Retina (tissue), 1 donor: ENCODE measurements around the gene CNTN1.
"Not testable (repeated sequence)": the region's sequence is repeated elsewhere in the genome, so short reads cannot be mapped to it uniquely, and the experiment has no call there.

Source experiments
- DNase-seq: peaks from one replicate; pipeline ENCODE4 v3.0.0-alpha.2; 2016

Gene CNTN1

DNA sequence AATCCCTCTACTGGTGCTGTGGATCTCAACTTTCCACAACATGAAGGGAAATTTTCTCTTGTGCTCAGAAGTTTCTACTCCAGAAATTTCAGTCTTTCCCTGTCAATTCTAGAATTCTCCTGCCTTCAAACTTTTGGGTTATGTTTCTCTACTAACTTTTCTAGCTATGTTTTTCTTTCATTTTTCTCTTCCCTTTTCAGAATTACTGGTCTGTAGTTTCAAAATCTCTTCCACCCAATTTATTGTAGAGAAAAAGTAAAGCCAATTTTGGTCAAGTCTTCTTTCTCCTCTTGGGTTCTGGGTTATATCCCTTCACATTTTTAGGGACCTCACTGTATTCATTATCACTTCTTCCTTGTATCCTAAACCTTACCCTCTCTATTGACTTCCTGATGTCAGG lies 18.9 kb downstream of the CNTN1 start:
- no peak for DNase-seq

DNA sequence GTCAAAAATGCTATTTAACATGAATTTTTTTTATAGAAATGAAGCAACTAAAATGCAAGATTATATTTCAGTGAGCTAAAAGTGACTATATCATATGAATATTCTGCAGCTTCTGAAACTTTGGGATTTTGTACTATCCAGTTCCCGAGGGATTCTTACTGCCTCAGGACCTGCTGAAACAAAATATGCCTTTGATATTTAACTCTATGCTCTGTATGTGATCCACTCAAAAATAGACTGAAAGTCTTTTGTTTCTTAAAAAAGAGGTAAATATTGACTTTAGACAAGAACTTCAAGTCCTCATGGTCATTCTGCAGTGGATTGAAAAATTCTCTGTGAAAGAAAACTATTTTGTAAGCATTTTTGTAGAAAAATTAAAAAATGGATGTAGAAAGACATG lies 22.4 kb downstream of the CNTN1 start:
- DNase-seq: no peak

DNA sequence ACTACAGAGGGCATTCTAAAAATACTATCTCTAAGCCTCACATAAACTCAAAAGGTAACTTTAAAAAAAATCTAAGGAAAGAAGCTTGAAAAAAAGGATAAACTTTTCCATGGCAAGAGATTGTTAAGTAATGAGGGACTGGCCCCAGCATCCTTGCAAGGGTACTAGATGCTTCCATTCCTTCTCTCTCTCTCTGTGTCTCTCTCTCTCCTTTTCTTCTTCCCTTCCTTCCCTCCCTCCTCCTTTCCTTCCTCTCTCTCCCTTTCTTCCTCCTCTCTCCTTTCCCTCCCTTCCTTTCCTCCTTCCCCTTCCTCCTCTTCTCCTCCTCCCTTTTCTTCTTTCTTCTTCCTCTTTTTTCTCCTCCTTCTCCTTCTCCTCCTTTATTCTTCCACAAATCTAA lies 23.8 kb downstream of the CNTN1 start:
- no peak for DNase-seq

DNA sequence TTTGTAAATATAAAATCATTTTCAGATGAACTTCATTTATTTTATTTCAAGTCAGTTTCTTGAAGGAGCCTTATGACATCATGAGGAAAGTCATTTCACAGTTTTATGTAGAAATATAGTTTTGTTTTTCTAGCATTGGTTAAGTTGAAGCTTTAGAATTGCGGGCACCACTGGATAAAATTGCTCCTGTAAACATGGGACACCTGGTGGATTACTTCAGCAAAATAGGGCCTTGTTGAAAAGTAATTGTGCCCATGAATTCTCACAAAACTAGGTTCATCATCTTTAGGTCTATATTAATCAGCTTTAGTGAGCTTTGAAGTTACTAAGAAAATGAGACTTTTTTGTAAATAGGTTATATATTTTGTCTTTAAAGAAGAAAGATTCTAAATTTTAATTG lies 25.3 kb downstream of the CNTN1 start:
- DNase-seq: no peak

DNA sequence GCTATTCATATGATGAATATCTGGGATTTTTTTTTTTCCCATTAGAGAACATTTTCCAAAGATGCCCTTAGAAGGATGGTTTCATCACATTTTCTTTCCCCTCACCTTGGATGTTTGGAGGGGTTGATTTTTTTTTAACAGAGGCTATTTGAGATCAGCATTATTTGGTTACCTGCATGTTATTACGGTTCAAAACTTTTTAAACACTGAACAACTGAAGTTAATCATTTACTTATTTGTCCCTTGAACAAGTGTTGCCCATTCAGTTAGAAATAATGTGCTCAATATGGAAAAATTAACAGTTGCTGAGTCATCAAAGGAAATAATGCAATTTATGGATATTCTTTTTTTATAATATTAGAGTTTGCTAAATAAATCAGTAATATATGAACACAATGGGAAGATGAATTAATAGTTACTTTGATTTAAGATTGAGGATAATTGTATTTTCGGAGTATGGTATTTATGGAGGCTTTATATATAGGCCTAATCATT lies 26.7 kb downstream of the CNTN1 start:
- DNase-seq: no peak

DNA sequence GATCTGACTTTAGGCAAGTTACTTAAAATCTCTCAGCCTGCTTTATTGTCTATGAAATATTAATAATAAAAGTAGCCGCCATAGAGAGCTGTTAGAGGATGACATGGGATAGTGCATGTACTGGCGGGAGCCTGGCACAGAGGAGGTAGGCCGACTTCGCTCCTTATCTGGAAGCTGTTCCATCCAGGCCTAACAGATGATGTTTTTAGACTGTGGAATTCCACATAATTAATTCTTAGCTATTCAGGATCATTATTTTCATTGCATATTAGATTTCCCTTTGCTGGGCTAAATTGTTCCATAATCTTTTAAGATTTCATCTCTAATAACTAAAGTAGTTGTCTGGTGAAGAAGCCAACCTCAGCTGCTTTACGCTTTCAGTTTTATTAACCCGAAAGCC lies 30.8 kb downstream of the CNTN1 start:
- DNase-seq: no peak

DNA sequence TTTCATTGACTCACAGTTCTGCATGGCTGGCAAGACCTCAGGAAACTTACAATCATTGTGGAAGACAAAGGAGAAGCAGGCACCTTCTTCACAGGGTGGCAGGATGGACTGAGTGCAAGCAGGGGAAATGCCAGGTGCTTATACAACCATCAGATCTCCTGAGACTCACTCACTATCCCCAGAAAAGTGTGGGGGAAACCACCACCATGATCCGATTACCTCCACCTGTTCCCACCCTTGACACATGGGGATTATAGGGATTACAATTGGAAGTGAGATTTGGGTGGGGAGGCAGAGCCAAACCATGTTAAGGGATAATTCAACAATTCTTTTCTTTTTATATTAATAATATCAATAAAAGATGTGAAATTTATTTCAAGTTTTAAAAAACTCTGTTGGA lies 34.1 kb downstream of the CNTN1 start:
- DNase-seq: no peak

DNA sequence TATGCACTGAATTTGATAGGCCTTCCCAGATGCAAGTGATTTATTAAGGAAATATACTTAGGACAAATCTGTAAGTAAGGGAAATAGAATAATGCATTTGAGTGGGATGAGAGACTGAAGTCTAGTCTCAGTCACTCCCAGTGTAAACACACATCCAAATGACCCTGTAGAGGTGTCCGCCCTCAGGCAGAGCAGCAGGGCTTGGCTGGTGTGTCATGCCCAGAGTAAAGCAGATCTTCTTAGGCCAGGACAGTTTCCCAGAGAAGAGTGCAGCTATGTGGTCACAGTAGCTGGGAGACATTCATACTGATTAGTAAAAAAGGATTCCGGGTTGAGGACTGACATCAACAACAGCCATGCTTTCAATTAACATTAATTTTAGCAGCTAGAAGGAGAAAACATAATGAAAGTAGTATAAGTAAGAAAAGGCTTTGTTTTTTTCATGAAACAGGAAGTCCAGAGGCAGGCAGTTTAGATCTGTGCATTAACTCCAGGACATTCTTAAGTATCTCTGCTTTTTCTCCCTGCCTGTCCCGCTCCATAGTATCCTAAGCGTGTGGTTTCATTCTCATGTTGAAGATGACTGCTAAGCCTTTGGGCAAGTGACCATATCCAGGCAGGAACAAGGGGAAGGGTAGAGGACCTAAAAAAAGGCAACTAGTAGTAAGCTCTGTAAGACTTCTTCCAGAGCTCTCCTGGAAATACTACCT lies 35.7 kb downstream of the CNTN1 start:
- no peak for DNase-seq

DNA sequence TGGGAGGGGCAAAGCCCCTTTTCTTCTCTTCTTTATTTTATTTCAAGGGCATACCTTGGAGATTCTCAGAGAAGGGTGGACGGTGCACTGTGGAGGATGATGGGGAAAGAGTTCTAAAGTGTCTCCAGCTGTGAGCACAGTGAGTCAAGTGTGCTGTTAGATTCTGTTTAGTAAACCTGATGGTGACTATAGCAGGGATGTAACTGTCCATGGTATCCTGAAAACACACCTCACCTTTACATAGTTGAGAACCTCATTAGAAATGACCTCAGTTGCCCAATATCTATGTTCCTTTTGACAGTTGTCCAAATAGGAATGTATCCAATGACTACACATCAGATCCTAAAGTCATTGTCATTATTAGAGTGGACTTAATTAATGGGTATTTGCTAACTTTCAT lies 38.0 kb downstream of the CNTN1 start:
- no peak for DNase-seq

DNA sequence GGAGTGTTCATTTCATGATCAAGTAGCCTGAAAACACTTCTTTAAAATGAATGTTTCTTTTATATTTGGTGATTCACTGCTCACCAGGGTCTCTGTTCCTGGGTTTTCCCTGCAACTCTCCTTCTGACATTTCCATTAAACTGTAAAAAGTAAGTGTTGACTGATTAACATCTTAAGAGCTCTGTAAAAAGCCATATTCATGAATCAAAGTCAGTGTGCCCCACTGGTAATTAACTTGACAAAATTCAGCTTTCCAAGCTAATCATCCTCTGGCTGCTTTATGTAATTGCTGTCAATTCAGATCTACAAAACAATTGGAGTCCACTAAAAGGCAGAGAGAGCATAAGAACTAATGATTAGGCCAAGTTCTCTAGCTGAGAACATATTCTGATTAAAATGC lies 41.6 kb downstream of the CNTN1 start:
- peak; percentile 60 for DNase-seq

DNA sequence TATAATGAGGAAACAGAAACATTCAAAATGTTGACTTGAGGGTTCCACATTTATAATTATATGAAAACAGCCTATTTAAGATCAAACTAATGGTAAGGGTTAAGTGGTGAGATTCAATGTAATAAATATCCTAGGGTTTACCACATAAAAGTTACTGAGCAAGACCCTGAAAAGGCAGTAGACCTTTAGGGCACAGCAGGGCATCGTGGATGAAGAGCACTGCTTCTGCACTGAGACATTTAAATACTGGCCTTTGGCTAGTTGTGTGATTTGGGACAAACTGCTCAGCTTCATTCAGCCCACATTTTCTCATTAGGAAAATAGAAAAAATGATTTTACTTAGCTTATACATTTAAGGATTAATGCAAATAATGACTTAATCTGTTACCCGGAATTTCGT lies 42.0 kb downstream of the CNTN1 start:
- DNase-seq: no peak

DNA sequence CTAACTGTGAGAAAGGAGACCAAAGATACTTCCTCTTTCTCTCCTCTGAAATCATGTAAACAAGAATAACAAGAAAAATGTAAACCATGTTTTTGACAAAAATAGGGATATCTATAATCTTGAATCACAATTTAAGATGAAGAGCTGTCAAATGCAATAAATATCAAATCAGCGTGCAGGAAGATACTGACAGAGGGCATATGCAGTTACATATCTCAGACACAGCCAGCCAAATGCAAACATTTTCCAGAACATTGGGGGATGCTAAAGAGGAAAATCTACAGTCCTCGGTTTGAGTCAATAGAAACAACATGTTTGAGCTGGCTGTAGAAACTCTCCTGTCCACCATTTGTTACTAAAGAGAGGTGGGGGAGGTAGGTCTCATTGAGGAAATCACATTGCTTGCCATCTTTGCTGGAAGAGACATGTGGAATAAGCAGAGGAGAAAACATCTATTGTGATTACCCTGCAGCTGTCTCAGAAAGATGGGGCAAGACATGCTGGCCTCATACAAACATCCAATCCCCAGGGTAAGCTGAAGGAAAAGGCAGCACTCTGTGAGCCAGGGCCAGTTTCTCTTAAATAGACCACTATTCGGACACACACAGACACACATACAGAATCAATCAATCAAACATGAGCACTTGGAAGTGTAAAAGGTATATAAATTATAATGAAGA lies 43.5 kb downstream of the CNTN1 start:
- peak; percentile 66 for DNase-seq

DNA sequence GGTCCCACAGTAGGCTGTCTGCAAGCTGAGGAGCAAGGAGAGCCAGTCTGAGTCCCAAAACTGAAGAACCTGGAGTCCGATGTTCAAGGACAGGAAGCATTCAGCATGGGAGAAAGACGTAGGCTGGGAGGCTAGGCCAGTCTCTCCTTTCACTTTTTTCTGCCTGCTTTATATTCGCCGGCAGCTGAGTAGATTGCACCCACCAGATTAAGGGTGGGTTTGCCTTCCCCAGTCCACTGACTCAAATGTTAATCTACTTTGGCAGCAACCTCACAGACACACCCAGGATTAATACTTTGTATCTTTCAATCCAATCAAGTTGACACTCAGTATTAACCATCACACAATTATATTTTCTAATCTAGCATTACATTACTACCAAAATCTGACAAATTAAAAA lies 45.2 kb downstream of the CNTN1 start:
- DNase-seq: not testable (repeated sequence)

DNA sequence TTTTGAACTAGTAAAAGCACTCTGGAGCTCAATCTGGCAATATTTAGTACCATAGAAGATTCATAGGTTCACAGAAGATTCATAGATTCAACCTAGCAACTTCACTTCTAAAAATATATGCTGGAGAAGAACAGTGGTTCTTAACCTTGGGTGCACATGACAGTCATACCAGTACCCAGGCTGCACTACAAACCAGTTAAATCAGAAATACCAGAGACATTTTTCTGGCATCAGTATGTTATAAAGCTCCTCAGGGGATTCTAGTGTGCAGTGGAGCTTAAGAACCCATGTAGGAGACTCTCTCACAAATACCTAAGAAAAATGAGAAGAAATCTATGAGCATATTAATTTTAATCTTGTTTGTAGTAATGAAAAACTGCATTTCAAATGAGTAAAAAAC lies 46.6 kb downstream of the CNTN1 start:
- peak; percentile 10 for DNase-seq

DNA sequence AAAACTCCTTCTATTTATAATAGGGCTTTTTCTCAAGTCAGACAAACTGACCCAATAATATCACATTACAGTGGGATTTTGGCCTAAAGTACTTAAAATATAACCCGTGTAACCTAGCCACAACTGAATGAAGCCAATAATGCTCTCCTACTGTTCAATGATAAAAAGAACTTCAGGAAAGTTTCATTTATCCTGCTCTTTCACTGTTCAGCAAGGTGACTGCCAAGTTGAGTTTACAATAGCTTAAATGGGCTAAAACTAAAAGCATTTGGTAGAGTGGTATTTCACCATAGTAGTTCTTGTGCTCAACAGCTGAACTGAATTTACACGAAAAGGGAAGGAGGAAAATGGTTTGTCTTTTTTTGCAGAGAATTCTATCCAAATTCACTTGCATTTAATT lies 49.8 kb downstream of the CNTN1 start:
- DNase-seq: no peak

DNA sequence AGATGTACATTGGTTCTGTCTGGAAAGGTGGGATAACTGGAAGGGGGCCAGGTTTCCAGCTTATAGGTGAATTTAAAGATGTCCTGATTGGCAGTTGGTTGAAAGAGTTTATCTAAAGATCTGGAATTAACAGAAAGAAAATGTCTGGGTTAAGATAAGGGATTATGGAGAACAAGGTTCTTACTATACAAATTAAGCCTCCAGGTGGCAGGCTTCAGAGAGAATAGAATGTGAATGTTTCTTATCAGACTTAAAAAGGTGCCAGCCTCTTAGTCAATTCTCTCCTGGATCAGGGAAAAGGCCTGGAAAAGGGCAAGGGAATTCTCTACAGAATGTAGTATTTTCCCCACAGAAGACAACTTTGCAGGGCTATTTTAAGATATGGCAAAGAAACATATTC lies 53.1 kb downstream of the CNTN1 start:
- no peak for DNase-seq

DNA sequence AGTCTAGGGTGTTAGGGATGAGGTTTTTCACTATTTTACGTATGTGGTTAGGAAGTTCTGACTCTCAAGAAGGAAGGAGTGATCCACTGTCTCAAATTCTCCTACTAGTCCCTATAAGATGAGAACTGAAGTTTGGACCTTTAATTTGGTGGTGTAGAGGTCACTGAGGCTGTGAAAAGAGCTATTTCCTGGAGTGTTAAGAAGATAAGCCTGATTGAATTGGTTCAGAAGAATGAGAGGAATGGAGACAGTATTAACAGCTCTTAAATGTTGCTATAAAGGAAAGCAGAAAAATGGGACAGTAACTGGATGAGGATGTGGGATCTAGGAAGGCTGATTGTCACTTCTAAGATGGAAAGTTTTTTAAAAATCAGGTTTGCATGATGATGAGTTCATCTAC lies 57.6 kb downstream of the CNTN1 start:
- no peak for DNase-seq

DNA sequence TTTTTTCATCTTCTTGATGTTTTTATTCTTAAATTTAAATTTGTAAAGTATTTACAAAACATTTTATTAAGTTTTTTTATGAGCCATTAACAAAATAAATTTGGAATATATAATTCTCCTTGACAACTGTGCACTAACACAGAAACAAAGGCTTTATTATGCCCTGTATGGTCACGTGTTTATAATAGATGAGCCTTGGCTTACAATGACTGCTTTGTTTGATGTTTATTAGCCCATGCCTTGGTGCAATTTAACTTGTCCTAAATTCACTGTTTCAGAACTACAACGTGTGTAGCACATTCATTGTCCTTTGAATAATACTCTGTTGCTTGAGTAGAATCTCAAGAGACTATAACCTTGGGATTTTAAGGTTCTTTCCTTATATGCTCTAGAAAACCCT lies 59.8 kb downstream of the CNTN1 start:
- DNase-seq: peak; percentile 31

DNA sequence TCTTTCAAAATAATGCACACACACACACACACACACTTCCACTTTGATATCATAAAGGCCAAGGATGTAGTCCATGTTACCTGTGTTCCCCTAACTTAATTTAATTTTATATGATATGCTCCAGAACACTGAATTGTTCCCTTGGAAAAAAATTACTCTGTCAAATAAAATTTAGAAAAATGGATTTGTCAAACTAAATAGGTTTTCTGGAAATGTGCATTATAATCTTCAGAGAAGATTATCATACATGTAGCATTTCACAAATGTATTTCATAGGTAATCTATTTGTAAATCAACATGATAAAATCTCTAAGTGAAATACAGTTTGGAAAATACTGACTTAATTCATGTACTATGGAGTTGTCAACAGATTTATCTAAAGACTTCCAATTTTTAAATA lies 68.6 kb downstream of the CNTN1 start:
- DNase-seq: no peak

DNA sequence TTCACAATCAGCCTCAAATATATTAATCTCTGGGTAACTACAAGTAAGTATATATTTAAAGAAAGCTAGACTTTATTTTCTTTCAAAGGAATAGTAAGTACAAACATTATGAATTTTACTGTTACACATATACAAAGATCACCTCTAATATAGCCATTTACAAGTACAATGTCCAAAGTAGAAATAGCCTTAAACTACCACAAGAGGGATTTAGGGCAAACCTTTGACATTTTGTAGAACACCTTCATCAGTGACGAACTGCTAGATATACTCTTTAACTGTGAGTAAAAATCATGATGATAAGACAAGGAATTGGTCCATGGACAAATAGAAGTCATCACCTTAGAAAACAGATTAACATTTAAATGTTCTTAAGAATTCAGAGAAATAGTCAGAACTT lies 69.8 kb downstream of the CNTN1 start:
- no peak for DNase-seq

DNA sequence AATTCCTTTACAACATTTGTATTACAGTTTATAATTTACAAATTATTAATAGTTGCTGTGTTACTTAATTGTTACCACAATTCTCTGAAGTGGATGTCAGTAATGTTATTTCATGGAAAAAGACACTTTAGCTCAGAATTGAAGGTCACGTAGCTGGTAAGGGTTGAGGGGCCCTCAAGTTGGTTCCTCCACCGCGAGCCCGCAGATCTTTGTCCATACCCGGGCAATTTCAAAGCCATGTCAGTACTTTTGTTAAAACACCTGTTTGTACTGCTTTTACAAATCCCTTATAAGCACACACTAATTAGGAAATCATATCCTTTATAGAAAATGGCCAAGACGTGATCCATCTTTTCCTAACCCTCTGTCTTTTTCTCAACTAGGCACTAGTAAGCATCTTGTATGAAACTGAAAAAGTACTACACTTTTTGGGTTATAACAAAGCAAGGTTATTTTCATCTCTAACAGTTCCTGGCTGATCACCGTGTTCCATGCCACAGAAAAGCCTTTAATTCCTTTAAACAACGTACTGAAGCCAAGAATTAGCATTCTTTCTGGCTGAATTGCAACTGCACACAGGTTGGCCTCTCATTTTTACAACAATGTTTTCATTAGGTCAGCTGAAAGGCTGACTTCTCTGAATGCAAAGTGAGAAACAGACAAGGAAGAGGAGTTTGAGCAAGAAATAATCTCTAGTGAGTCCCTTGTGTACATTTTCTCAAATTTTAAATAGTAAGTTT lies 76.1 kb downstream of the CNTN1 start:
- no peak for DNase-seq

DNA sequence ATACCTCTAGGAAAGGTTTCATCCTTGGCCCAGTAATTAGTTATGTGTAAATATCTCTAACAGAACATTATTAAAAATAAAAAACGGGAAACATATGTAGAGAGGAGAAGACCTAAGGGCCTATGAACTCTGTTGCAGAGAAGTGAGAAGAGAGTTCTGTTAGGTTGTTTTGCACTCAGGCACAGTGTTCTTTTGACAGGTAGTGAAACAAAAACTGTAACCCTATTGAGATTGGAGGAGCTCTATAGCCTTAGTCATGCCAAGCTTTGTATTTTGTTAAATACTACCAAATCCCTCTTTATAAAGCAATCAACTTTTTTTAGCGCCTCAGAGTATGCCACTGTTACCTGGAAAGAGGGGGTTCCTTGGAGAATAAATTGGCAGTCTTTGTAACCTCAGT lies 77.6 kb downstream of the CNTN1 start:
- DNase-seq: no peak

DNA sequence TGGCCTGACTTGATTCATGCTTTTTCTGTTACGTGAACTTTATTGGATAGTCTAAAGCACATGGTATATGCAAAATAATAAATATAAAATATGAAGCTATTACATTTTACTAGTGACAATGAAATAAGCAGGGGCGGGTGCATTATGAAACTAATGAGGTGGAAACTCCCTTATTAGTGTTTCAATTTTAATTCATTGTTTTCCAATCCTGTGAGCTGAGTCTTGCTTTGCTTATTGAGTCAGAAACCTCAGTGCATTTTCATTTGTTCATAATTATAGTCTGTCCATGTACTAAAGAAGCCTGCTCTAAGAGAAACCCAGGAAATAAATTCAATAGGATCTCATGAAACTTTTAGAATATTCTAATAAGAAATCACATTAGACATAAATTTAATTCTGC lies 78.5 kb downstream of the CNTN1 start:
- no peak for DNase-seq

DNA sequence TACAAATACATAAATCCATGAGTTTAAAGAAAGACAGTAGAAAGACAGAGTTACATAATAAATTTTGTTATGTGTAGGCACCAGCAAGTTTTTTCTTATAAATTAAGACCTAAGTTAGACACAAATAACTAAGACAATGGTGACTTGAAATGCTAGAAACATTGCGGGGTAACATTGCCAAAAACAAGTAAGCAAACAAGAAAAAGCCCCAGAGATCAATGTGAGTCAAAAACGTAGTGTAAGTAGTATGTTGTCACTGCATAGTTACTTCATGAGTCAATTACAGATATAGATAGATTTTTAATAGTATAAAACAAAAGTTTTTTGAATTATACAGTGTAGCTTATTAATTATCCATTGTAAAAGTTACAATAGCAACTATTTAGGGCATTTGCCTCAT lies 83.4 kb downstream of the CNTN1 start:
- DNase-seq: no peak
